Trophoblast cell (in vitro differentiated cells and primary cell): ENCODE measurements around the gene BNC1.
A peak's percentile ranks its signal among the peaks of the same experiment; 100 is the strongest.

Experiments used
- DNase-seq, 2 donors: peaks; one replicate each; pipeline ENCODE4 v3.0.0-alpha.2; 2016
- H2AFZ ChIP-seq: 2 replicates; pipeline ENCODE4 v1.6.1; 2013; ENCODE audit warnings: low read length, moderate library complexity, mild to moderate bottlenecking; ENCODE audit not compliant: insufficient read depth, poor library complexity
- H2AK5ac ChIP-seq: 2 replicates; pipeline ENCODE4 v1.6.1; 2013; ENCODE audit warnings: mild to moderate bottlenecking, low read length
- H2BK120ac ChIP-seq: 2 replicates; pipeline ENCODE4 v1.6.1; 2013; ENCODE audit warnings: low read length, mild to moderate bottlenecking, moderate library complexity; ENCODE audit not compliant: insufficient read depth, poor library complexity
- H2BK12ac ChIP-seq: 2 replicates; pipeline ENCODE4 v1.6.1; 2013; ENCODE audit warnings: mild to moderate bottlenecking, low read length, moderate library complexity
- H2BK5ac ChIP-seq: 2 replicates; pipeline ENCODE4 v1.6.1; 2013; ENCODE audit warnings: low read length, low read depth, moderate library complexity, mild to moderate bottlenecking; ENCODE audit not compliant: poor library complexity
- H3K14ac ChIP-seq: 2 replicates; pipeline ENCODE4 v1.6.1; 2013; ENCODE audit warnings: mild to moderate bottlenecking, low read length
- H3K18ac ChIP-seq: 2 replicates; pipeline ENCODE4 v1.6.1; 2013; ENCODE audit warnings: mild to moderate bottlenecking, low read length
- H3K23ac ChIP-seq: 2 replicates; pipeline ENCODE4 v1.6.1; 2013; ENCODE audit warnings: low read length
- H3K27ac ChIP-seq: 2 replicates; pipeline ENCODE4 v1.5.1; 2013; ENCODE audit warnings: low read depth, mild to moderate bottlenecking, inconsistent platforms, low read length, moderate library complexity
- H3K27me3 ChIP-seq: 2 replicates; pipeline ENCODE4 v1.6.1; 2013; ENCODE audit warnings: inconsistent platforms, mild to moderate bottlenecking, low read length, moderate library complexity; ENCODE audit not compliant: insufficient read depth
- H3K36me3 ChIP-seq, 2 experiments: 1 replicate in 1 of 2; 2 replicates in 1 of 2; pipeline ENCODE4 v1.6.1; 2013; ENCODE audit warnings: low read length in 2 of 2, mild to moderate bottlenecking in 2 of 2, moderate library complexity in 1 of 2; ENCODE audit not compliant: insufficient read depth in 2 of 2, control insufficient read depth in 1 of 2
- H3K4ac ChIP-seq: 2 replicates; pipeline ENCODE4 v1.6.1; 2013; ENCODE audit warnings: low read depth, mild to moderate bottlenecking, low read length, moderate library complexity
- H3K4me1 ChIP-seq, 2 experiments: 1 replicate in 1 of 2; 2 replicates in 1 of 2; pipeline ENCODE4 v1.6.1; 2013; ENCODE audit warnings: low read length in 2 of 2, mild to moderate bottlenecking in 2 of 2, moderate library complexity in 1 of 2; ENCODE audit not compliant: insufficient read depth in 2 of 2, control insufficient read depth in 1 of 2
- H3K4me2 ChIP-seq: 2 replicates; pipeline ENCODE4 v1.6.1; 2013; ENCODE audit warnings: inconsistent platforms, mild to moderate bottlenecking, low read length, moderate library complexity
- H3K4me3 ChIP-seq: 2 replicates; pipeline ENCODE4 v1.5.1; 2013; ENCODE audit warnings: mild to moderate bottlenecking, low read depth, low read length, inconsistent platforms
- H3K79me1 ChIP-seq: one replicate; pipeline ENCODE4 v1.6.1; 2013; ENCODE audit warnings: low read length
- H3K79me2 ChIP-seq: 2 replicates; pipeline ENCODE4 v1.6.1; 2013; ENCODE audit warnings: low read length, mild to moderate bottlenecking; ENCODE audit not compliant: control insufficient read depth, insufficient read depth, poor library complexity
- H3K9ac ChIP-seq: 2 replicates; pipeline ENCODE4 v1.6.1; 2013; ENCODE audit warnings: mild to moderate bottlenecking, low read length
- H3K9me3 ChIP-seq: 2 replicates; pipeline ENCODE4 v1.6.1; 2013; ENCODE audit warnings: low read depth, mild to moderate bottlenecking, control low read depth, inconsistent platforms, low read length; ENCODE audit not compliant: insufficient read depth
- H4K12ac ChIP-seq: 2 replicates; pipeline ENCODE4 v1.6.1; 2013; ENCODE audit warnings: low read depth, mild to moderate bottlenecking, low read length, moderate library complexity
- H4K8ac ChIP-seq: 2 replicates; pipeline ENCODE4 v1.6.1; 2013; ENCODE audit warnings: low read depth, mild to moderate bottlenecking, low read length, moderate library complexity
- H4K91ac ChIP-seq: one replicate; pipeline ENCODE4 v1.6.1; 2013; ENCODE audit warnings: low read depth, mild to moderate bottlenecking, low read length, moderate library complexity
- WGBS: extraction: QIAGEN DNeasy Blood & Tissue Kit; methylation state at CpG from one replicate; pipeline ENCODE4 v1.1.7; 2013; ENCODE audit warnings: missing lambda C conversion rate; ENCODE audit not compliant: insufficient read length, insufficient coverage; ENCODE audit errors: extremely low coverage; 5-methylcytosine and 5-hydroxymethylcytosine counted together

BNC1 gene

DNA sequence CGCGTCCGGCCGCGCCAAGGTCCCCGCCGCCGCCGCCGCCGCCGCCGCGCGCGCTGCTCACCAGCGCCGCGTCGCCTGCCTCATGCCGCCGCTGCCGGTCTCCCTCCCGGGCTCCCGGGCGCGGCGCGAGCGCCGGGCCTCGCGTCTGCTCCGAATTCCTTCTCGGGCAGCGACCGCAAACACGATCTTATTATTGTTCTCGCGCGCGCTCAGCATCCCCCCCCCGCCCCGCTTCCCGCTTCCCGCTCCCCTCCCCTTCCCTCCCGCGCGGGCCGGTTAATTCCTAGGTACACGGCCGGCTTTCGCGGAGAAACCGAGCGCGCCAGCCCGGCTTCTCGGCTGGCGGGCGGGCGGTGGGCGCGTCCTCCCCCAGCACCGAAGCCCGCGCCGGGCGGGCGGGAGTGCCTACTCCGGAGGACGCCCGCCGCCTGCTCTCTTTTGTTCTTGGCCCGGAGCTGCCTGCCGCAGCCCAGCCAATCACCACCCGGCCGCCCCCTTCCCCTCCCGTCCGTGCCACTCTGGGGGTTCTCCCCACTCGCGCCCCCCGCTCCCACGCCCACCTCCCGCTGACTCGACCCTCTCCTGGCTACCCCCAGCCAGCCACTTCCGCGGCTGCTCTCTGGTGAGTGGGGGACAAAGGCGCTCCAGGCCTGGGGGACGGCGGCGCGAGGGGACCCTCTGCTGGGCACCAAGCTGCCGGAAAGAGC is 76.7 kb downstream of the BNC1 start, which contains the start of gene HDGFL3:
HDGFL3 (minus strand) TSS at position 164 of the 707 bp plus-strand sequence. CDS start 409 bp downstream, outside the sequence.
- Histone ChIP-seq H2BK12ac (peak within 1 kb of the TSS; percentile 30), H3K9me3 (no peaks in the 10 kb centered on the region), H2AFZ (peak within 1 kb of the TSS; percentile 61), H3K27ac (peak within 1 kb of the TSS; percentile 61), H3K4me2 (peak within 1 kb of the TSS; percentile 56), H3K4me1 (no peaks in the 10 kb centered on the region), H3K18ac (peak within 1 kb of the TSS; percentile 78), H3K79me1 (peaks cover 20% of the 10 kb centered on the region), H2AK5ac (peak within 1 kb of the TSS; percentile 29), H3K9ac (peak within 1 kb of the TSS; percentile 88), H3K79me2 (peaks cover 13% of the 10 kb centered on the region), H2BK5ac (peak within 1 kb of the TSS; percentile 42), H3K4ac (peak within 1 kb of the TSS; percentile 91), H3K27me3 (no peaks in the 10 kb centered on the region), H2BK120ac (peak within 1 kb of the TSS; percentile 70), H4K91ac (peak within 1 kb of the TSS; percentile 97), H3K36me3 (no peaks in the 10 kb centered on the region), H3K23ac (no peak within 1 kb of the TSS), H3K14ac (peak within 1 kb of the TSS; percentile 95), H4K12ac (peak within 1 kb of the TSS; percentile 67), H4K8ac (peak within 1 kb of the TSS; percentile 87), H3K4me3 (peak within 1 kb of the TSS; percentile 94)
- peak in 1 of 2 donors; percentile 38 for DNase-seq
- no CpG with 5 or more reads among the region's 94 CpGs for WGBS

- H3K27me3 ChIP-seq, result no peaks in the 10 kb centered on the region
- H3K9ac ChIP-seq, result peak overlapping the region; percentile 88
- H3K4ac ChIP-seq, result peak overlapping the region; percentile 81
- peak overlapping the region; percentile 42 for H2BK5ac ChIP-seq
- H3K14ac ChIP-seq, result peak overlapping the region; percentile 83
- H2BK120ac ChIP-seq, result peak overlapping the region; percentile 62
- peaks cover 20% of the 10 kb centered on the region for H3K79me1 ChIP-seq
- H4K8ac ChIP-seq, result peak overlapping the region; percentile 68
- H2AK5ac ChIP-seq, result no peak overlapping the region
- H3K18ac ChIP-seq, result peak overlapping the region; percentile 78
- H3K27ac ChIP-seq, result peak overlapping the region; percentile 61
- H3K23ac ChIP-seq, result no peak overlapping the region
- DNase-seq, result peak; percentile 56 to 62
- H4K91ac ChIP-seq, result peak overlapping the region; percentile 97
- peak overlapping the region; percentile 61 for H2AFZ ChIP-seq
- peak overlapping the region; percentile 56 for H3K4me2 ChIP-seq
- H3K4me3 ChIP-seq, result peak overlapping the region; percentile 94
- H4K12ac ChIP-seq, result peak overlapping the region; percentile 57
- H3K9me3 ChIP-seq, result no peaks in the 10 kb centered on the region
- peaks cover 13% of the 10 kb centered on the region for H3K79me2 ChIP-seq
- H3K36me3 ChIP-seq, result no peaks in the 10 kb centered on the region
- H3K4me1 ChIP-seq, result no peaks in the 10 kb centered on the region
- WGBS, result no CpG with 5 or more reads among the region's 93 CpGs
- no peak overlapping the region for H2BK12ac ChIP-seq
These were observed 77.3 kb downstream of the BNC1 start for GRCh38 chr15:83207009-83207659.

GRCh38 chr15:83206526-83207008 is 77.9 kb downstream of the BNC1 start:
- Histone ChIP-seq H3K79me1 (peaks cover 20% of the 10 kb centered on the region), H4K8ac (peak overlapping the region; percentile 68), H3K4ac (peak overlapping the region; percentile 81), H3K36me3 (no peaks in the 10 kb centered on the region), H3K9ac (peak overlapping the region; percentile 88), H3K23ac (no peak overlapping the region), H3K79me2 (peaks cover 13% of the 10 kb centered on the region), H3K14ac (peak overlapping the region; percentile 83), H2BK120ac (peak overlapping the region; percentile 62), H3K27me3 (no peaks in the 10 kb centered on the region), H2BK12ac (no peak overlapping the region), H3K4me3 (peak overlapping the region; percentile 94), H2AFZ (peak overlapping the region; percentile 53), H2BK5ac (peak overlapping the region; percentile 42), H3K4me1 (no peaks in the 10 kb centered on the region), H3K27ac (peak overlapping the region; percentile 61), H4K12ac (peak overlapping the region; percentile 57), H2AK5ac (peak overlapping the region; percentile 29), H3K4me2 (peak overlapping the region; percentile 56), H3K18ac (peak overlapping the region; percentile 78), H4K91ac (peak overlapping the region; percentile 97), H3K9me3 (no peaks in the 10 kb centered on the region)
- no peak for DNase-seq
- no CpG with 5 or more reads among the region's 25 CpGs for WGBS
